Retina (tissue), 1 donor: ENCODE measurements around the gene FITM2.
"Not testable (repeated sequence)": the region's sequence is repeated elsewhere in the genome, so short reads cannot be mapped to it uniquely, and the experiment has no call there.

Experiments
- DNase-seq: peaks from one replicate; pipeline ENCODE4 v3.0.0-alpha.2; 2016

FITM2 gene

GRCh38 chr20:44331201-44331600, 20.2 kb upstream of the FITM2 start:
- DNase-seq = no peak

GRCh38 chr20:44328428-44328827, 17.4 kb upstream of the FITM2 start:
- DNase-seq = no peak

GRCh38 chr20:44327748-44328147, 16.7 kb upstream of the FITM2 start:
- DNase-seq = not testable (repeated sequence)

GRCh38 chr20:44326391-44327159, 15.6 kb upstream of the FITM2 start:
- DNase-seq = no peak

GRCh38 chr20:44324343-44324742, 13.3 kb upstream of the FITM2 start:
- peak; percentile 20 for DNase-seq

GRCh38 chr20:44319839-44320422, 8.9 kb upstream of the FITM2 start:
- DNase-seq = no peak

- DNase-seq = no peak
Observed at GRCh38 chr20:44314870-44315269, 3.9 kb upstream of the FITM2 start.

- DNase-seq = no peak
Observed at GRCh38 chr20:44309763-44310663, 989 bp downstream of the FITM2 start.

- DNase-seq = no peak
Observed at GRCh38 chr20:44306927-44307326, 4.1 kb downstream of the FITM2 start.

- DNase-seq = no peak
Observed at GRCh38 chr20:44304383-44304782, 6.6 kb downstream of the FITM2 start.

GRCh38 chr20:44302736-44303135, 8.3 kb downstream of the FITM2 start:
- no peak for DNase-seq

GRCh38 chr20:44302026-44302669, 8.9 kb downstream of the FITM2 start:
- DNase-seq = no peak

GRCh38 chr20:44301285-44301684, 9.7 kb downstream of the FITM2 start:
- DNase-seq = no peak

- DNase-seq = not testable (repeated sequence)
Observed at GRCh38 chr20:44299011-44299535, 11.9 kb downstream of the FITM2 start.

GRCh38 chr20:44297721-44298120, 13.3 kb downstream of the FITM2 start:
- DNase-seq = no peak

GRCh38 chr20:44296011-44296410, 15.0 kb downstream of the FITM2 start:
- DNase-seq = peak; percentile 16

GRCh38 chr20:44291754-44292153, 19.2 kb downstream of the FITM2 start:
- no peak for DNase-seq

GRCh38 chr20:44288252-44288651, 22.8 kb downstream of the FITM2 start:
- no peak for DNase-seq

- no peak for DNase-seq
Observed at GRCh38 chr20:44287272-44288097, 23.5 kb downstream of the FITM2 start.

GRCh38 chr20:44284032-44284431, 27.0 kb downstream of the FITM2 start:
- DNase-seq = no peak

GRCh38 chr20:44282192-44282591, 28.8 kb downstream of the FITM2 start:
- DNase-seq = no peak

- DNase-seq = no peak
Observed at GRCh38 chr20:44280387-44280786, 30.6 kb downstream of the FITM2 start.
